HepG2 (cell line): ENCODE measurements around the gene MTX1. TPM values are rescaled to one million over a fixed set of nuclear protein-coding genes. Genes with fewer than 3 reads are reported as not detected.

ENCODE experiments used
- ATAC-seq: fragments of 200-7000 bp; cut with Tn5 transposase; 3 replicates; pipeline ENCODE4 v1.9.1; 2020; ENCODE audit warnings: mild to moderate bottlenecking, moderate library complexity
- BruUV-seq: library from RNA; stranded (reverse); fragments of 400-500 nt; replicated peaks from 2 replicates; lab custom pipeline; 2021; lab: Mats Ljungman, UMichigan
- CTCF ChIA-PET: fragments of 300-600 bp; formaldehyde crosslinking; extraction: SDS; loops from one replicate; lab custom pipeline; 2021; ENCODE audit warnings: low total read pairs, inconsistent platforms, low intra/inter-chr PET ratio; lab: Yijun Ruan, JAX
- POLR2A ChIA-PET: fragments of 350-600 bp; sonication (Branson Sonifier 250); formaldehyde crosslinking; loops from one replicate; lab custom pipeline; 2020; ENCODE audit warnings: antibody characterized with exemption, inconsistent platforms; lab: Yijun Ruan, JAX
- DNase-seq: peaks from one replicate; pipeline ENCODE4 v3.0.0-alpha.2; 2015; ENCODE audit warnings: low spot score
- FAIRE-seq: peaks from 3 replicates; lab custom pipeline; 2011; peaks lifted over from hg19 to GRCh38; lab: Jason Lieb, UNC
- H2AFZ ChIP-seq: one replicate; pipeline ENCODE4 v1.6.1; 2011; ENCODE audit warnings: low read length, inconsistent platforms
- H3K27ac ChIP-seq: fragments of 300-600 bp; 3 replicates; pipeline ENCODE4 v1.8.0; 2011; ENCODE audit warnings: mixed run types, mild to moderate bottlenecking, mixed read lengths, low read length, inconsistent platforms; ENCODE audit not compliant: insufficient read depth; ENCODE audit errors: extremely low read length
- H3K27me3 ChIP-seq, 2 experiments: fragments of 200-600 bp in 1 of 2; 2 replicates in 1 of 2; 3 replicates in 1 of 2; pipeline versions ENCODE4 v1.6.0 to v1.8.0; 2011; ENCODE audit warnings: low read length in 2 of 2, mild to moderate bottlenecking in 2 of 2, moderate library complexity in 2 of 2, inconsistent platforms in 1 of 2; ENCODE audit not compliant: insufficient read depth in 2 of 2, control insufficient read depth in 1 of 2
- H3K36me3 ChIP-seq, 2 experiments: fragments of 200-600 bp in 1 of 2; replicated peaks in 1 of 2; 2 replicates in 1 of 2; 3 replicates in 1 of 2; pipeline versions ENCODE4 v1.5.1 to v1.8.0; 2011; ENCODE audit warnings: low read length in 2 of 2, inconsistent platforms in 1 of 2; ENCODE audit not compliant: insufficient read depth in 2 of 2, control insufficient read depth in 1 of 2
- H3K4me1 ChIP-seq: 2 replicates; pipeline ENCODE4 v1.5.1; 2012; ENCODE audit warnings: low read length, inconsistent platforms; ENCODE audit not compliant: insufficient read depth
- H3K4me2 ChIP-seq: 2 replicates; pipeline ENCODE4 v1.6.0; 2011; ENCODE audit warnings: low read depth, low read length, inconsistent platforms
- H3K4me3 ChIP-seq, 3 experiments: fragments of 200-600 bp in 1 of 3; sonication (generic), shearing (Covaris generic) in 1 of 3; replicated peaks in 1 of 3; 2 replicates each; pipeline ENCODE4 v1.5.1; 2011 to 2016; ENCODE audit warnings: low read length in 3 of 3, inconsistent platforms in 2 of 3, low read depth in 2 of 3, mild to moderate bottlenecking in 2 of 3, control low read depth in 1 of 3, mixed read lengths in 1 of 3; ENCODE audit not compliant: insufficient read depth in 1 of 3
- H3K79me2 ChIP-seq: one replicate; pipeline ENCODE4 v1.6.1; 2011; ENCODE audit warnings: low read length, inconsistent platforms; ENCODE audit not compliant: insufficient read depth
- H3K9ac ChIP-seq: 2 replicates; pipeline ENCODE4 v1.6.0; 2011; ENCODE audit warnings: mild to moderate bottlenecking, low read depth, low read length, inconsistent platforms; ENCODE audit not compliant: insufficient read depth
- H3K9me3 ChIP-seq: 2 replicates; pipeline ENCODE4 v1.5.1; 2012; ENCODE audit warnings: mild to moderate bottlenecking, low read length
- H4K20me1 ChIP-seq: 2 replicates; pipeline ENCODE4 v1.6.0; 2011; ENCODE audit warnings: inconsistent platforms, mild to moderate bottlenecking, low read length, moderate library complexity; ENCODE audit not compliant: insufficient read depth
- AKAP8 ChIP-seq: sonication (generic); formaldehyde crosslinking; IDR thresholded peaks from 2 replicates; pipeline ENCODE4 v1.5.1; 2020; ENCODE audit warnings: mild to moderate bottlenecking, missing genetic modification reagents
- ARNT2 ChIP-seq: sonication (generic); formaldehyde crosslinking; IDR thresholded peaks from 2 replicates; pipeline ENCODE4 v1.8.0; 2022; ENCODE audit warnings: mild to moderate bottlenecking, low read depth, missing genetic modification reagents, moderate library complexity
- BCL6 ChIP-seq: IDR thresholded peaks from 2 replicates; pipeline ENCODE4 v1.6.1; 2016; ENCODE audit warnings: missing genetic modification reagents, missing compliant biosample characterization
- GATAD2A ChIP-seq: IDR thresholded peaks from 2 replicates; pipeline ENCODE4 v1.6.1; 2016
- HNRNPL ChIP-seq: fragments of 200-400 bp; formaldehyde crosslinking; IDR thresholded peaks from 2 replicates; pipeline ENCODE4 v1.6.1; 2017; ENCODE audit warnings: mild to moderate bottlenecking, low read depth, low read length
- ZNF234 ChIP-seq: sonication (generic); formaldehyde crosslinking; conservative IDR thresholded peaks from 2 replicates; pipeline ENCODE4 v1.5.1; 2020; ENCODE audit warnings: mild to moderate bottlenecking, missing genetic modification reagents
- ZNF547 ChIP-seq: sonication (generic); formaldehyde crosslinking; IDR thresholded peaks from 2 replicates; pipeline ENCODE4 v1.5.1; 2020; ENCODE audit warnings: mild to moderate bottlenecking, missing genetic modification reagents
- ZNF709 ChIP-seq: sonication (generic); formaldehyde crosslinking; IDR thresholded peaks from 2 replicates; pipeline ENCODE4 v1.5.0; 2020; ENCODE audit warnings: mild to moderate bottlenecking, missing genetic modification reagents
- WGBS: methylation state at CpG from one replicate; pipeline ENCODE4 v1.1.6; 2017; ENCODE audit warnings: low lambda C conversion rate; 5-methylcytosine and 5-hydroxymethylcytosine counted together
- in situ Hi-C: cut with HindIII; loops from 2 replicates; pipeline ENCODE4 v1.10.0; 2017; ENCODE audit warnings: low pct_unique_long_range_greater_than_20kb; ENCODE audit not compliant: extremely low pct_ligation_motif_present
- intact Hi-C: fragments of 100-400 bp; cut with micrococcal nuclease; formaldehyde crosslinking; loops from one replicate; pipeline ENCODE4 v1.10.0; 2022; ENCODE audit not compliant: unreplicated experiment
- polyA plus RNA-seq, 8 experiments: library from polyadenylated mRNA; depleted of rRNA in 3 of 8; stranded (reverse) in 7 of 8; unstranded in 1 of 8; fragments of >200 nt; fragmentation: Illumina TruSeq in 4 of 8; extraction: Trizol in 4 of 8; gene quantifications; 2 replicates each; pipeline versions ENCODE4 v1.2.1 to v1.2.3, GENCODE V29; 2011 to 2016; ENCODE audit warnings: low read depth in 4 of 8, missing spikeins in 1 of 8, mixed read lengths in 1 of 8; ENCODE audit not compliant: insufficient read depth in 1 of 8
- total RNA-seq, 5 experiments: library from RNA; depleted of rRNA; stranded (reverse); fragments of >200 nt; fragmentation: Illumina TruSeq; extraction: Trizol; gene quantifications; 2 replicates each; pipeline ENCODE4 v1.2.3, GENCODE V29; 2016; ENCODE audit warnings: low read depth in 1 of 5
- TF ChIP-seq, protein P1 (sequence below): sonication (generic); formaldehyde crosslinking; IDR thresholded peaks from 2 replicates; pipeline ENCODE4 v1.4.0; 2020; ENCODE audit warnings: missing genetic modification reagents
- TF ChIP-seq, protein P2 (sequence below): sonication (generic); formaldehyde crosslinking; IDR thresholded peaks from 2 replicates; pipeline ENCODE4 v1.5.0; 2020; ENCODE audit warnings: missing genetic modification reagents, mild to moderate bottlenecking, borderline replicate concordance

The MTX1 gene
- total and polyA plus RNA-seq, 2 of the 13 experiments (the other 11 are each of a cell fraction or from before 2014, with no cell fraction given): 64.5 to 72.6 TPM

DNA sequence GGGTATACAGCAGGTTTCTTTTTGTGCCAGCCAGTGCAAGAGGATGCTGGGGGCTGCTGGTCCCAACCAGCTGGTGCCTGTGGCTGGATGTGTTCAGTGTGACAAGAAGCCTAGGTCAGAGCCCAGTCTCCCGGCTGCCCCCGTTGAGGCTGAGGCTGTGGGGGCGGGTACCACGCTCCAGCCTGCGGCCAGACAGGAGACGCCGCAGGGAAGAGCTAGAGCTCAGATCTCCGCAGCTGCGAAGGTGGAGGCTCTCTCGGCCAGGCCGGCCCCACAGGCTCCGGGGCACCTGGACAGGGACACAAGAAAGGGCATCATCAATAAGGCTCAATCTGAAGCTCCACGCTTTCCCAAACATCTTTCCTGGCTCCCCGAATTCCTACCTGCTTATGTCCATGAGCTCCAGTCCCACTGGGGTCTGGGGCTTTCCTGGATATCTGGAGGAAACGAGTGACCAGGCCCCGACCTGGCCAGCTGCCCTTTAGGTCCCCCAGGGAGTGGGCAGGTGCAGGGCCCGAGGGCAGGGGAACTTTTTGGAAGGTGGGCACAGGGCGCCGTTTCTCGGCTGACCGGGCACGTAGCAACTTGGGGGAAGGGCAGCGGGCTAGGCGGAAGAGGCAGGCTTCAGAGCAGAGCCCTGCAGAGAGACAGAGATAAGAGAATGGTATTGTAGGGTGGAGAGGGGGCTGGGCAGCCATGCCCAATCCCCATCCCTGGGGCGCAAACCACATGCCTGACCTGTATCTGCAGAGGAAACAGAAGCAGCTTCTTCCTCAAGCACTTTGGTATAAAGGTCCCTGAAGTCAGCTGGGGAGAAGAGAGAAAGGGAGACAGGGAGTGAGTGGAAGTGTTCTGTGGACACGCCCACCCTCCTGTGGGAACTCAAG, 39.4 kb downstream of the MTX1 start:
- Histone ChIP-seq H3K9me3 (no peaks in the 10 kb centered on the region), H3K36me3 (peaks cover 1 to 9% of the 10 kb centered on the region in 2 experiments; a peak in 2 of 5 replicates), H3K79me2 (no peaks in the 10 kb centered on the region), H4K20me1 (no peaks in the 10 kb centered on the region), H3K4me2 (no peak overlapping the region), H3K27me3 (no peaks in the 10 kb centered on the region), H3K9ac (no peak overlapping the region), H3K27ac (no peak overlapping the region), H3K4me1 (peaks cover 23% of the 10 kb centered on the region), H3K4me3 (no peak overlapping the region), H2AFZ (no peak overlapping the region)
- no peak for DNase-seq
- CTCF ChIA-PET: no interaction called here
- in situ Hi-C loops (loop anchor here (10.0 kb wide), 1 partner anchor 347 kb away; no protein-coding TSS in a partner anchor), intact Hi-C loops (no loop called here)
- POLR2A ChIA-PET: no interaction called here
- no TSS peak for BruUV-seq
- 97% methylated on average over 16 of the region's 26 CpGs for WGBS
- TF ChIP-seq ARNT2 (CRISPR knock-in tag) (no peak), BCL6 (CRISPR knock-in tag) (no peak), GATAD2A (CRISPR knock-in tag) (no peak), ZNF234 (CRISPR knock-in tag) (no peak), AKAP8 (CRISPR knock-in tag) (no peak), ZNF547 (CRISPR knock-in tag) (no peak), HNRNPL (no peak), ZNF709 (CRISPR knock-in tag) (no peak)
- TF ChIP-seq, protein P1, sequence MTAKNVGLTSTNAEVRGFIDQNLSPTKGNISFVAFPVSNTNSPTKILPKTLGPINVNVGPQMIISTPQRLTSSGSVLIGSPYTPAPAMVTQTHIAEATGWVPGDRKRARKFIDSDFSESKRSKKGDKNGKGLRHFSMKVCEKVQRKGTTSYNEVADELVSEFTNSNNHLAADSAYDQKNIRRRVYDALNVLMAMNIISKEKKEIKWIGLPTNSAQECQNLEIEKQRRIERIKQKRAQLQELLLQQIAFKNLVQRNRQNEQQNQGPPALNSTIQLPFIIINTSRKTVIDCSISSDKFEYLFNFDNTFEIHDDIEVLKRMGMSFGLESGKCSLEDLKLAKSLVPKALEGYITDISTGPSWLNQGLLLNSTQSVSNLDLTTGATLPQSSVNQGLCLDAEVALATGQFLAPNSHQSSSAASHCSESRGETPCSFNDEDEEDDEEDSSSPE (CRISPR knock-in tag): no peak
- TF ChIP-seq, protein P2, sequence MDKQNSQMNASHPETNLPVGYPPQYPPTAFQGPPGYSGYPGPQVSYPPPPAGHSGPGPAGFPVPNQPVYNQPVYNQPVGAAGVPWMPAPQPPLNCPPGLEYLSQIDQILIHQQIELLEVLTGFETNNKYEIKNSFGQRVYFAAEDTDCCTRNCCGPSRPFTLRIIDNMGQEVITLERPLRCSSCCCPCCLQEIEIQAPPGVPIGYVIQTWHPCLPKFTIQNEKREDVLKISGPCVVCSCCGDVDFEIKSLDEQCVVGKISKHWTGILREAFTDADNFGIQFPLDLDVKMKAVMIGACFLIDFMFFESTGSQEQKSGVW (CRISPR knock-in tag): no peak
- ATAC-seq: no peak
- FAIRE-seq: no peak
